Activated CD4-positive, alpha-beta T cell treated with anti-CD3 and anti-CD28 coated beads, Interleukin-2, amount 50 U/mL, for 4 hours (primary cell): Measurements from ENCODE around the gene FAM53A.
A peak's percentile ranks its signal among the peaks of the same experiment; 100 is the strongest.
"Not testable (repeated sequence)": the region's sequence is repeated elsewhere in the genome, so short reads cannot be mapped to it uniquely, and the experiment has no call there.

Experiments
- DNase-seq, 2 experiments: peaks; one replicate each; pipeline ENCODE4 v3.0.0-alpha.2; 2020

The FAM53A gene

DNA sequence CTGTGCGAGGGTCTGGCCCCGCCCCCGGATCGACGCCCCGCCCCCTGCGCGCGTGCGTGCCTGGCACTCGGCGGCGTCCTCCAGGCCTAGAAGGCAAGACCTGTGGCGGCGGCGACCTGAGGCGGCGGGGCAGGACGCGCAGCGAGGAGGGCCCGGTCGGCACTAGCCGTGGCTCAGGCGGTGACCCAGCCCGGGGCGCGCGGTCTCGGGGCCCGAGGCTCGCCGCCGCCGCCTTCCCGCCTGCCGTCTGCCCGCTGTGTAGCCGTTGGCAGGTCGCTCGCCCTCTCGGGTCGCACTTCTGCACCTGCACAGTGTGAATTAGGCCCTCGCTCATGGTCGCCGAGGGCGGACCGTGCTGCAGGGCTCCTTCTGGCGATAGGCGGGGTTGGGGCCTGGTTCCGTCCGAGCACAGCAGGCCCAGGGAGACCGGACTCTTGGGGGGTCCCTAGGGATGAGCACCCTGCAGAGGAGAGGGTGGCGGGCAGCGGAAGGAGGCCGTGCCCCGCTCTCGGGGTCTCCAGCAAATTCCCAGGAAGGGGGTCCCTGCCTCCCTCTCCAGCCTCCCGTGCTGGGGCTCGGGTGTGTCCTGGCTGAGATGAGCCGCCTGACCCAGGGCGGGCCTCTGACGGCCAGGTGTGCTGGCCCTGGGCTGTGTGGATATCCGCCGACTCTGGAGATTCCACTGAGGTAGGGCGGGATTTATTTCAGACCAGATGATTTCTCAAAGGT lies 557 bp upstream of the FAM53A start:
- peak; percentile 89 to 91 for DNase-seq

DNA sequence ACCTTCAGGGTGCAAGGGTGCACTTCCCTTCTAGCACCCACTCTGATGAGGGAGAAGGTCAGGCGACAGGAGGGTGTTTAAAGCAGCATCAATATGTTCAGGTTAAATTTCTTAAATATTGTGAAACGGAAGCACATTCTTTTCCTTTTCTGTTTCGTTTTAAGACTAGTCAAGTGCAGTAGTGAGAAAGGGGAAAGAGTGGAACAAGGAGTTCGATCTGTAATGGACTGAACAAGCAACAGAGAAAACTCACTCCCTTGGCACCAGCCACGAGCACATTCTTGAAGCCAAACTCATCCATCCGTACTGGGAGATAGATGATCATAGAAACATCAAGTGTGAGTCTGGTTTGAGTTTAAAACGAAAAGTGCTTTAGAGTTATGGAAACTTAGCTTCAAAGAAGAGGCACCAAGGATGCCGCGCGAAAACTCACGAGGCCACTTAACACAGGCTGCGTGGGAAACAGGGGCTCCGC lies 815 bp downstream of the FAM53A start:
- DNase-seq = peak in 1 of 2 experiments; percentile 36

DNA sequence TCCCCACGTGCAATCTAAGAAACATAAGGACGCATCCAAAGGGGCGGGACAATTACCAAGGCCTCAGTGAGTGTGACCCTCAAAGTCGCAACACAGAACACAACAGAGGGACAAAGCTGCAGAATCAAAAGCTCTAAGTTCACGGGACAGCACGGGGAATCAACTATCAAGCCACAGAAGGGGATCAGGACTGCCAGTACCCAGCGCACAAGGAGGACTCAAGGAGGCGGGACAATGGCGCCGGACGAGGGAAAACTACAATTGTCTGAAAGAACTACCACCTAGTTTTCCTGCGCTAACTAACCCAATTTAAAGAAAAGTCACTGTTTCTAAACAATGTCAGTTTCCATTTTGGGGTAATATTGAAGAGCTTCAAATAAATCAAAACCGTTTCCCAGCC lies 1.3 kb downstream of the FAM53A start:
- DNase-seq = no peak

- no peak for DNase-seq
These were observed 5.9 kb downstream of the FAM53A start for GRCh38 chr4:1678244-1678643.

DNA sequence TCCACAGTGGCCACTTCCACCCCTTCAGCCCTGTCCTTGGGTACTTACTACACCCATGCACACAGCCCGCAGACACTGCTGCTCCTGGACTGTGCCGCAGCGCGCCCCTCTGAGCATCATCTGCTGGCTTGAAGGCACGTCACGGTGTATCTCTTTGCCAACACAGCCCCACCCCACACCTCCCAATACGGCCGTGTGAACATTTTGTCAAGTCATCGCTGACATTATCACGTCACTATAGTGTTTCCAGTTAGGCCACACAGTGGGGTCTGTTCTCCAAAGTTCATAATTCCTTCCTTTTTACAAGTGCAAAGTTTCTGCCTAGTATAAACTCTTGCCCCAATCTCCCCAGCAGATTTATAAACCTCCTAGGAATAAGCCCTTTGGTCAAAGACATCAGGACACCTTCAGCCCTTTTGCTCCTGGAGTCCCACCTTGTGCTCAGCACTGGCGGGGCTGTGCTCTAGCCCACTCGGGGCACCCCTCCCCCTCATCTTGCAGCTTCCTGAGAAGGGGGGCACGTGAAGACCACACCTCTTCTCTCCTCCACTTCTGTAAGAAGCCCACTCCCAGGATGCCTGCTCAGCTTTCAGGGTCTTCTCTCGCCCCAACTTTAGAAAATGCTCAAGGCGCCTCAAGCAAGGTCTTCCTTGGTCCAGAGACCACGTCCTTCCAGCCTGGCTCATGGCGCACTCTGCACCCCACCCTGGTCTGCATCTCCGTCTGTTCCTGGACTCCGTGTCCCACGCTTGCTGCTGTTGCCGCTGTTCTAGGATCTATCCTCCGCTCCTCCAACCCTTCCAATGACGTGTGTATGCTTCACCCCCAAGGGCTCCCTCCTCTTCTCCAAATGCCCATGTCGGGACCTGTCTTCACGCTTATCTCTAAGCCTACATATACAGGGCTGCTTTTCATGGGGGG lies 7.2 kb downstream of the FAM53A start:
- DNase-seq = no peak

GRCh38 chr4:1675802-1676137 lies 8.3 kb downstream of the FAM53A start:
- DNase-seq = no peak

DNA sequence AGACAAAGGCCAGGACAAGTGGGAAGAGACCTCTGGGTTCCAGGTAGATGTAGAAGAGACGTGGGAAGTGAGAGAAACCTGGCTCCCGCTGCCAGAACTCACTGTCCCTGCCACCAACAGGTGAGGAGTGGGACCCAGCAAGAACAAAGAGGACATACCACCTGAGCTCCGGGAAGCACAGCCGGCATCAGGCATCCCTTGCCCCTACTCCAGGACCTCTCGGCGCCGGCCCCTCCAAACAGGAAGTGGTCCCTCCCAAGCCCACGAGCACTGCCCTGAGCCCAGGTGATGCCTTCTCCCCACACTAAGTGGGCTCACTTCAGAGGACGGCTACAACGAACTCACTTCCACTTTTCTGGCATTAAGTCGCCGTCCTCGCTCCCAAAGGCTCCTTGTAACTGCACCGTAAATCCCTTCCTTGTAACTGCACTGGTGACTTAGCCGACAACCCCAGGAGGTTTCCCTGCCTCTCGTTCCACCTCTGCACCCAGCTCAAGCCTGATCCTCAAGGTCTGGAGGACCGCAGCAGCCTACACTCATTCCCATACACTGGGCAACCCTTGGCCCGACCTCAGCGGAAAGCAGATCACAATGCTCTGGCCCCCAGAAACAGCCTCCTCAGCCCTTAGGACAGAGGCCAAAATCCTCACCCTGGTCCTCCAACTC lies 8.8 kb downstream of the FAM53A start:
- DNase-seq = no peak

DNA sequence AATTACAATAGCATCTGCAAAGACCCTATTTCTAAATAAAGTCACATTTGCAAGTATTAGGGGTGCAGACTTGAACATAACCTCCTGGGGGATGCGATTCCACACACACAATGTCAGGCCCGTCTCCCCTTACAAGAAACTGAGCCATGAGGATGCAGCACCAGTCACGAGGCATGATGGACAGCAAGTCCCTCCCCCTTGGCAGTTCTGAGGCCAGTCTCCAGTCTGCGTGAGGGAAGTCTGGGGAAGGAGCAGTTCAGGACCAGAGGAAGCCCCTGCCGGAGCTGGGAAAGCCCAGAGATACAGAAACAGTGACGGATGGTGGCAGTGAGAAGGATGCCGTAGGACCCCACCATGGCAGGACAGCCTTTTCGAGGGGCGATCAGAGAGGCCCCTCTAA lies 9.4 kb downstream of the FAM53A start:
- DNase-seq = no peak

DNA sequence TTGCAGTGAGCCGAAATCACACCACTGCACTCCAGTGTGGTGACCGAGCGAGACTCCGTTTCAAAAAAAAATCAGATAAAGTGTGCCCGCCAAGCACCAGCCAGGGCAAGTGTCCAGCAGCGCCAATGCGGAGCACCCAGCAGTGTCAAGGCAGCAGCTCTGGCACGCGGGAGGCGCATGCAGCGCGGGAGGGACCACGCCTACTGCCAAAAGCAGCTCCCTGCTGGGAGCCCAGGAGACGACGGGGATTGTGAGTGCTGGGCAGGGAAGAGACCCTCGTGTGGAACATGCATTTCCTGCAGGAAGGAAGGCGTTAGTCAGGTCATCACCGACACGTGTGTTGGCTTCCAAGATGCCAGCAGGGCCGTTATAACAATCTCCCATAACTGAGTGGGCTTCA lies 10.4 kb downstream of the FAM53A start:
- no peak for DNase-seq

DNA sequence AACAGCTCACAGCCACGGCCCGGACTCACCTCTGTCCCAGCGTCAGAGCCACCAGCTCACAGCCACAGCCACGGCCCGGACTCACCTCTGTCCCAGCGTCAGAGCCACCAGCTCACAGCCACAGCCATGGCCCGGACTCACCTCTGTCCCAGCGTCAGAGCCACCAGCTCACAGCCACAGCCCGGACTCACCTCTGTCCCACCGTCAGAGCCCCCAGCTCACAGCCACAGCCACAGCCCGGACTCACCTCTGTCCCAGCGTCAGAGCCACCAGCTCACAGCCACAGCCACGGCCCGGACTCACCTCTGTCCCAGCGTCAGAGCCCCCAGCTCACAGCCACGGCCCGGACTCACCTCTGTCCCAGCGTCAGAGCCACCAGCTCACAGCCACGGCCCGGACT lies 13.1 kb downstream of the FAM53A start:
- DNase-seq = not testable (repeated sequence)

- DNase-seq = no peak
These were observed 13.8 kb downstream of the FAM53A start for GRCh38 chr4:1670279-1670678.

- no peak for DNase-seq
These were observed 14.3 kb downstream of the FAM53A start for GRCh38 chr4:1669850-1670249.

DNA sequence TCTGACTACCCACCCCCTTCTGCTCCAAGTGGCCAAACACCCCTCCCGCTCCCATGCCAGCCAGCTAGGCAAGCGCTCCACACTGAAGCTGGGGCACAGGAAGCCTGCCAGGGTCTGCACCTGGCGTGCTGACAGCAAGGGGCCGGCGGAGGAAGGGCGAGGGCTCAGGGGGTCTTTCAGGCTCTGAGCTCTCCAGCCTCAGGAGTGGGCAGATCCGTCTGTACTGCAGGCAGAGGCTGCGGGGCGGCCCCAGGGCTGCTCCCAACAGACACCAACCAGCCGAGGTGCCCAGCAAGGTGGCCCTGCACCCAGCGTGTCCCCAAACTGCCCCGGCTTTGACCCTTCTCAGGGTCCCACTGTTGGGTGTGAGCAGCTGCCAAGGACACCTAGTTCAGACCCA lies 14.8 kb downstream of the FAM53A start:
- DNase-seq = no peak

DNA sequence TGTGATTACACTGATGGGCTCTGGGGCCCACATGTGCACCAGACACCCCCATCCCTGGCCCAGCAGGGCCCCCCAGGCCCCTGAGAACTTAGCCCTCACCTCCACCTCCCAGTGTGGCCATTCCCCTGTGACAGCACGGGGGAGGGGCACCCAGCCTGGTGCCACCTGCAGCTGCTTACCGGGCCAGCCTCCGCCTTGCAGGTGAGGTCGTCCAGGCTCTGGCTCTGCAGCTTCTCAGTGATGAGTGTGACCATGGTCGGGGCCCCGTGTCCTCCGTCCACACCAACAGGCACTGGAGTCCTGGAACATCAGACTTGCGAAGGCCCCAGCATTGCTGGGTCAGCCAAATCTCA lies 15.6 kb downstream of the FAM53A start:
- no peak for DNase-seq

DNA sequence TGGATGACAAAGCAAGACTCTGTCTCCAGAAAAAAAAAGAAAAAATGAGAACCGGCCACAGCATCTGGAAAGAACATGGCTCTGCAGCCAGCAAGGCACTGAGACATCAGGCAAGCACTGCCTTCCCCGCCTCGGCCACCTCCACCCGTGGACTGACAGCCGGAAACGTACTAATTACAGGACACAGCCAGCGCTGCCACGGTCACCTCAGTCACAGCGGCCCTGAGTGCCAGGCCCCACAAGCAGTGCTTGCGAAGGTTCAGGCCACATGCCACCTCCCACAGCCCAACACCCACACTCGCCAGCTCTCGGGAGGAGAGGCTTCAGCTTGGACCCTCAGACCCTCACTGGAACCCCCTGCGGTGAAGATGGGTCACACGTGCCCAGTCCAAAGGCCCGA lies 16.8 kb downstream of the FAM53A start:
- DNase-seq = no peak

DNA sequence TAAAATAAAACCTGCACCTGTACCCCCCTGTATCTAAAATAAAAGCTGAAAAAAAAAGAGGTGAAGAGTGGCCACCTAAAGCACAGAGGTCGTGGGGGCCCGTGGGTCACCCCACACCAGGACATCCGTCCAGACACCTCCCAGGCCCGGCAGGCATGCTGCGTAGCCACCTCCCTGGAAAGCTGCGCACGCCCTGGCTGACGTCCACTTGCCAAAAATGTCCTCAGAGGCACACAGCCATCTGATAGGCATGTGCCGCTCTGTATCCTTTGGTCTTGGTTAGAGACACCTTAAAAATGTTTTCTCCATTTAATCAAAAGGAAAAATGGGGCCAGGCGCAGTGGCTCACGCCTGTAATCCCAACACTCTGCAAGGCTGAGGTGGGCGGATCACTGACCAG lies 17.7 kb downstream of the FAM53A start:
- no peak for DNase-seq

DNA sequence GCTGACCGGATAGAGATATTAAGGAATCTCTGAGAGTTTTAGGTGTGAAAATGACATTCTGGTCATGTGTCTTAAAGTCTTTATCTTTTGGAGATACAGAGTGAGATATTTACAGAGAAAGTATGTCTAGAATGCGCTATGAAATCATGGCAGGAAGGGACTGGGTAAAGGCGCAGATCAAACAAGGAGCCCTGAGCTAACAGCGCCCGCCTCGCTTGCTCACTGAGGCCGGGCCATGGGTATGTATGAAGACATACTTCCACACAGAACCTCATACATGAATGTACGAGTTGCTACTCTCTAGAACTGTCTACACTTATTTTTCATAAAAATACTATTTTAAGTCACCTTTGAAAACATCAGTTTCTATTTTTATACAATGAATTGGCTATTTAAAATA lies 20.0 kb downstream of the FAM53A start:
- no peak for DNase-seq

GRCh38 chr4:1663549-1663948 lies 20.6 kb downstream of the FAM53A start:
- DNase-seq = no peak

GRCh38 chr4:1661695-1662094 lies 22.4 kb downstream of the FAM53A start:
- no peak for DNase-seq

- DNase-seq = no peak
These were observed 23.0 kb downstream of the FAM53A start for GRCh38 chr4:1660948-1661677.

GRCh38 chr4:1659104-1660043 lies 24.7 kb downstream of the FAM53A start:
- DNase-seq = no peak

GRCh38 chr4:1658581-1658980 lies 25.5 kb downstream of the FAM53A start:
- DNase-seq = no peak
